HG02970 (cell line): Measurements from ENCODE around the gene TADA1.
"Not testable (repeated sequence)": the region's sequence is repeated elsewhere in the genome, so short reads cannot be mapped to it uniquely, and the experiment has no call there.

Source experiments
- ATAC-seq: cut with Tn5 transposase; IDR thresholded peaks from one replicate; pipeline ENCODE4 v1.9.1; 2021; ENCODE audit warnings: mild to moderate bottlenecking, moderate library complexity, moderate number of reproducible peaks; ENCODE audit not compliant: unreplicated experiment, low FRiP score

TADA1 gene

GRCh38 chr1:166899769-166900168 is 23.7 kb upstream of the TADA1 start:
- no peak for ATAC-seq

GRCh38 chr1:166895766-166896165 is 19.7 kb upstream of the TADA1 start:
- no peak for ATAC-seq

DNA sequence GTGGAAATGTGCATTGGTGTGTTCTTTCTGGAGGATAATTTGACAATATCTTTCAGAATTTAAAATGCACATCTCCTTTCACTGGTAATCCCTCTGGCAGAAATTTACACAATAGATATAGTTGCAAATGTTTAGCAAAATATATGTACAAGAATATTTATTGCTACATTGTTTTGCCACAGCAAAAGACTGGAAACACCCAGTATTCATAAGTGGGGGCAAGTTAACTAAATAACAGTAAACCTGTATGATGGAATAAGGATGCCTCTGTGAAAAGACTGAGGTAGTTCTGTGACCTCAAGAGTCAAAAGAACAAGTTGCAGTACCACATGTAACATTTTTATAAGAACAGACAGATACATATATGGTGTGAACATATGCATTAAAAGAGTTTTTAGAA is 13.7 kb upstream of the TADA1 start:
- no peak for ATAC-seq

GRCh38 chr1:166888373-166889111 is 12.5 kb upstream of the TADA1 start:
- no peak for ATAC-seq

GRCh38 chr1:166884971-166885370 is 8.9 kb upstream of the TADA1 start:
- ATAC-seq = no peak

- ATAC-seq = no peak
Observed at GRCh38 chr1:166884040-166884642, 8.1 kb upstream of the TADA1 start.

DNA sequence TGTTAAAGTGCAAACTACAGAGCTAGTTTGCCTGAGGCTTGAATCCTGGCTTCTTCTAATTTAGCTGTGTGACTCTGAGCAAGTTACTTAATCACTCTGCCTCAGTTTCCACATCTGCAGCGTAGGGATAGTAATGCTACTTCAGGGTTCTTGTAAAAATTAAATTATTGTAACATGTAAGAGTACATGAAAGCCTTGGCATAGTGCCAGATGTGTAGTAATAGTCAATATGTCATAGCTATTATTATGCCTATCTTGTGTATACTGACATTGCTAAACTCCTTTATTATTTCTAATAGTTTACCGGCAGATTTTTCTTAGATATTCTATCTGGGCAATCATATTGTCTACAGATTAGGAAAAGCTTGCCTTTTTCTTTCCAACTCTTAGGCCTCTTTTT is 6.8 kb upstream of the TADA1 start:
- no peak for ATAC-seq

DNA sequence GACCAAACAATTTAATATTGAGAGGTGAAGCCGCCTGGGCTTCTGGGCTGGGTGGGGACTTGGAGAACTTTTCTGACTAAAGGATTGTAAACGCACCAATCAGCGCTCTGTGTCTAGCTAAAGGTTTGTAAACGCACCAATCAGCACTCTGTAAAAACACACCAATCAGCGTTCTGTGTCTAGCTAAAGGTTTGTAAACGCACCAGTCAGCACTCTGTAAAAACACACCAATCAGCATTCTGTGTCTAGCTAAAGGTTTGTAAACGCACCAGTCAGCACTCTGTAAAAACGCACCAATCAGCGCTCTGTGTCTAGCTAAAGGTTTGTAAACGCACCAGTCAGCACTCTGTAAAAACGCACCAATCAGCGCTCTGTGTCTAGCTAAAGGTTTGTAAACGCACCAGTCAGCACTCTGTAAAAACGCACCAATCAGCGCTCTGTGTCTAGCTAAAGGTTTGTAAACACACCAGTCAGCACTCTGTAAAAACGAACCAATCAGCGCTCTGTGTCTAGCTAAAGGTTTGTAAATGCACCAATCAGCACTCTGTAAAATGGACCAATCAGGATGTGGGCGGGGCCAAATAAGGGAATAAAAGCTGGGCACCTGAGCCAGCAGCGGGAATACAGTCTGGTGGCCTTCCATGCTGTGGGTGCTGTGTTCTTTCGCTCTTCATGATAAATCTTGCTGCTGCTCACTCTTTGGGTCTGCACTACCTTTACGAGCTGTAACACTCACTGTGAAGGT is 2.3 kb upstream of the TADA1 start:
- ATAC-seq = not testable (repeated sequence)

DNA sequence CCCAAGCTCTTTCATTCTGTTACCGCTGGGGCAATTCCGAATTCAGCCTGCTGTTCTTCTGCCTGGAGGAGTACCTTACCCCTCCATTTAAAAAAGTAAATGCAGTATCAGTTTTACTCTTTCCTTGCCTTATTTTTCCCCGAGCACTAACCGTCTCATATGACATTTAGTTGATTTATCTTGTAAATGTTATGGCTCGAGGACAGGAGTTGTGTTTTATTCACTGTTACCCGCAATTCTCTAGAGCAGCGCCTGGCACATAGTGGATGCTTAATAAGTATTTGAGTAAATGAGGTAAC is 425 bp upstream of the TADA1 start:
- ATAC-seq = no peak

- ATAC-seq = no peak
Observed at GRCh38 chr1:166875302-166875733, 746 bp downstream of the TADA1 start.

DNA sequence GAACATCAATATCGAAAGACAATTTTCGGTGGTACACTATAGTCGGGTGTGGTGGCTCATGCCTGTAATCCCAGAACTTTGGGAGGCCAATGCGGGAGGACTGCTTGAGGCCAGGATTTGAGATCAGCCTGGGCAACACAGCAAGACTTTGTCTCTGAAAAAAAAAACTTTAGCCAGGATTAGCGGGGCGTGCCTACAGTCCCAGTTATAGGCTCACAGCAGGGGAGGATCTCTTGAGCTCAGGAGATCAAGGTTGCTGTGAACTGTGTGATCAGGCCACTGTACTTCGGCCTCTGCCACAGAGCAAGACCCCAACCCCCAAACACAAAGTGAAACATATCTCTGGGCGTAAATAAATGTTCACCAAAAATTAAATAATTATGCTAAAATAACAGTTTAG is 1.6 kb downstream of the TADA1 start:
- ATAC-seq = no peak

- no peak for ATAC-seq
Observed at GRCh38 chr1:166870584-166870983, 5.5 kb downstream of the TADA1 start.

- no peak for ATAC-seq
Observed at GRCh38 chr1:166869318-166870099, 6.6 kb downstream of the TADA1 start.

- no peak for ATAC-seq
Observed at GRCh38 chr1:166868639-166869038, 7.4 kb downstream of the TADA1 start.

DNA sequence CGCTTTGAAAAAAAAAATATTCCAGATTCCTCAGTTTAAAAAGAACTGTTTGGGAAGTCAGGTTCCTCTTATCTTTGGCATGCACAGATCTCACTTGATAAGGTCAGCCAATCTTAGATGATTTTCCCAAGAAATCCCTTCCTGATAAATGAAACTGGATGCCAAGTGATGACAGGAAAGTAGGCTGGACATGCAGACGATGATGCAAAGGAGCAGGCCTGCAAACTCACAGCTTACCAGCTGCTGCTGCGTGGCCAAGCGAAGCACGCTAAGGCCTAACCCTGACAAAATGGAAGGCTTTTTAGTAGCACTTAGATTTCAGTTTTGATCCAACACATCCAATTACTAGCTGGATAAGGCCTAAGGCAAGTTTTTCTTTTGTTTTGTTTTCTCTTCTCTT is 10.1 kb downstream of the TADA1 start:
- ATAC-seq = no peak

DNA sequence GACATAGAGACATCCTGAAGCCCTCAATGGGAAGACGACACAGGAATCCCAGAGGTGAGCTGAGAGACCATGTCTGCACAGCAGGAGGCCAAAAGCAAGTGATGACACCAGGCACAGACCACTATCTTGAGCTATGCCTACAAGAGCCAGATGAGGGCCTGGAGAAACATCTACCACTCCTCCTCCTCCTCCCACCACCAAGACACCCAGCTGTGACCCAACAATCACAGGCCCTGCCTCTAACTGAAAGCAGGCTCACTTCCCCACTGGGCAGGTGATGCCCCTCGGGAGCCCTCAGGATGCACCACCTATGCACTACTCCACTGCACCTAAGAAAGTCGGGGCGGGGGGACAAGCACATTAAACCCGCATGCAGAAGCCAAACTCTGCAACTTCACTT is 16.5 kb downstream of the TADA1 start:
- no peak for ATAC-seq

- no peak for ATAC-seq
Observed at GRCh38 chr1:166858726-166859419, 17.2 kb downstream of the TADA1 start.

DNA sequence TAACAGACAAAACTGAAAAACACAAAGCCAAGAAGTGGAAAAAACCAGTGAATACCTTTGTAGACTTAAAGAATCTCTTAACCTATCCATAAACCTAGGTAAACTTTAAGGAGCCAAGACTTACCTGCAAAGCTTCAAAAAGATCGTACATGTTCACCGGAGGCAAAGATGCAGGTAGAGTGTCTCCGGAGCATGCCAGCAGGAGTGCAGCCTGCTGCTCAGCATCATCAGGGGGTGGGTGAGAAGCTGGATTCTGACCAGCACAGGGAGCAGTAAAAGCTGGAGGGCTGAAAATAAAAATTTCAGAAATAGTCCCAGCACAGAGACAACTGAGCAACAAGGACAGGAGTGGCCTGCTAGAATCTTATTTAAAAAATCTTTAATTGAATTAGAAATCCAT is 18.1 kb downstream of the TADA1 start:
- ATAC-seq = no peak

GRCh38 chr1:166855558-166855957 is 20.5 kb downstream of the TADA1 start:
- ATAC-seq = no peak

- ATAC-seq = no peak
Observed at GRCh38 chr1:166852918-166853317, 23.1 kb downstream of the TADA1 start.
